ENCODE results near the gene PLD4.

DNA sequence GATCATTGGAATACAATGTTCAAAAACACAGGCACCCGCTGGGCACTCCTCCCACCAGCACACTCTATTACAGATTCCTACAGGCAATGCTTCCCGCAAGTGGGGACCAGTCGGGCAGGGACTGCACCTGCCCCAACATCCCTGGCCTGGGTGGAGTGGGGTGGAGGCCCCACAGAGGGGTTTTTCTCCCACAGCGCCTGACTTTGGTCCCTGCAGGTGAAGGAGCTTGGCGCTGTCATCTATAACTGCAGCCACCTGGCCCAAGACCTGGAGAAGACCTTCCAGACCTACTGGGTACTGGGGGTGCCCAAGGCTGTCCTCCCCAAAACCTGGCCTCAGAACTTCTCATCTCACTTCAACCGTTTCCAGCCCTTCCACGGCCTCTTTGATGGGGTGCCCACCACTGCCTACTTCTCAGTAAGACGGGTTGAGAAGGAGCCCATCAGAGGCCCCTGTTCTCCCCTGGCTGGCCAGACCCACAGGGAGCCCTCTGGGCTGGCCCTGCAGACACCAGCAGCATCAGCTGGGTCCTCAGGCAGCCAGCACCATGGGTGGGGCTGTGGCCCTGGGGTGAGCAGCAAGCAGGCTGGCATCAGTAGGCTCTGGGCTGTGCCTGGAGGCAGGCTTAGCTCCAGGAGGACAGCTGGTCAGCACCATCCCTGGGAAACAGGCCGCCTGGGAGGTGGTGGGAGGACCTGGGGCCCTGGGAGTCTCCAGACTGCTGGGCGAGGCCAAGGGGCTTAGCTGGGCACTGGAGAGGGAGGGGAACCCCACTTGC, 6.0 kb downstream of the PLD4 start:
- TF ChIP-seq CTCF (IDR thresholded peaks at IDR 0.05; ENCODE audit: borderline replicate concordance, extremely low read depth, low read length, poor library complexity, severe bottlenecking) (no peak), EZH2 (IDR thresholded peaks at IDR 0.05; ENCODE audit: borderline replicate concordance, low read depth, low read length, severe bottlenecking) (no peak)
